Brain pericyte (primary cell): ENCODE data around the gene CLDN1.

Source experiments
- DNase-seq: peaks from one replicate; pipeline ENCODE4 v3.0.0-alpha.2; 2012; ENCODE audit warnings: low read depth, low spot score

Gene CLDN1

DNA sequence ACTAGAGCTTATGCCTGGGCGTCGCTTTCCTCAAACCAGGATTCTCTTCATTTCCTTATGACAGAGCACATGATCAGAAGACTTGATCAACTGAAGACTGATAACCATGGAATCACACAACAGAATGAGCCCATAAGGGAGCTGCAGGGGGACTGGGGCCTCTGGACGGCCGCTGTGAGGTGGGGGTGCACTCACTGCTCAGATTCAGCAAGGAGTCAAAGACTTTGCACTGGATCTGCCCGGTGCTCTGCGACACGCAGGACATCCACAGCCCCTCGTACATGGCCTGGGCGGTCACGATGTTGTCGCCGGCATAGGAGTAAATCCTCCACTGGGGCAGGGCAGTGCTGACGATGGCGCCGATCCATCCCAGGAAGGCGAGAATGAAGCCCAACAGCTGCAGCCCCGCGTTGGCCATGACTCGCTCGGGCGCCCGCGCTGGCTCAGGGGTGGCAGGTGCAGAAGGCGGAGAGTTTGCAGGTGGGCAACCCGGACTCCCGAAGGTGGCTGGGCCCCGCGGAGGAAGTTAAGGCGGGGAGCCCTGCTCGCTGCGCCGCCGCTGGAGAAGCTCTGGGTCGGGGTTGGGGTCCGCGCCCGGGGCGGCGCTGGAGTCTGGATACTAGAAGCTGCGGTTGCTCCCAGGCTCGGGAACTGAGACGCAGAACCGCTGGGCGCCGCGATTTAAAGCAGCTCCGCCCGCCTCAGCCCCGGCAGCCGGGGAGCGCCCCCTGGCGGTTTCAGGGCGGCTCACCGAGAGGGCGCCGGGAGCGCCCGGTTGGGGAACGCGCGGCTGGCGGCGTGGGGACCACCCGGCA, at the start of gene CLDN1:
Gene CLDN1 (minus strand): TSS at position 658 of the 815 bp plus-strand sequence. CDS start 240 bp downstream, at position 418.
- DNase-seq: peak; percentile 7

GRCh38 chr3:190371152-190371551, 48.9 kb upstream of the CLDN1 start:
- no peak for DNase-seq

- no peak for DNase-seq
Measured at GRCh38 chr3:190370369-190370768, 48.1 kb upstream of the CLDN1 start.

DNA sequence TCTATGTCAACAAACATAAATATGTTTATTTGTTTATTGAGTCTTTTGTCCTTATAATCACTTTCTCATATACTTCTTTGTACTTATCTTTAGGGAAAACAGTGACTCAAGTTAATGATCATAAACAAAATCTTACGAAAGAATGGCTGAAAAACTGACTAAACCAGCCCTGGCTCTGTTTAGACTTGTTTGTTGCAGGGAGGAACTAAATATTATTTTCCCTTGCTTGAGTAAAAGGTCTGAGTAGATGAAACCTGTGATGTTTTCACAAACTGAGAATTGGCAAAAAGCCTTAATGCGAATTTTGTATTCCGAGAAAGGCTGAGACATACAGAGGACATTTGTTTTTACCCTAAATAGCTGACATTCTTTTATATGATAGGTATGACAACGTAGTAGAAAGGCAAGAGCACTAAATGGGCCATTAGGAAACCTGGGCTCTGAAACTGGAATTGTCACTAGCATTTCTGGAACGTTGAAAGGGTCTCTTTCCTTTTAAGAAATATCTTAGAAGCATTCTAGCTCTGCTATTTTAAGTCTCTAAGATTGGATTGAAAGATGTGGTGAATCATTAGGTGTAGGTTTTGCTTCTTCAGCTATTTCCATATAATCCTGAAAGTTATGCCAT, 47.5 kb upstream of the CLDN1 start:
- no peak for DNase-seq

DNA sequence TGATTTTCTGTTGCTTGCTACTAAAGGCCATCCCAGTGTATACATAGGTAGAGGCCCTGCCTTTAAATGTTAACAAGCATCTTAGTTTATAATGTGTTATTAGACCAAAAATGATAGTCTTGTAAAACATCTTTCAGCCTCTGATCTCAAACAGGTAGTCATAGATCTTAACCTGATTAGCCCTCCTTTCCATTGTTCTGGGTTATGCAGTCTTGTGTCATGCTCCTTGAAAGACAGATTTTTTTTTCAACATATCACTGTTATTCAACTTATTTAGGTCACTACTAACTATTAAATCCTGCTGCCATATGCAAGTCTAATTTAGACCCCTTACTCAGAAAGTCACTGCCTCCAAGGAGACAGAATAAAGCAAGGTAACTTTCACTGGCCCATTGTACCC, 46.6 kb upstream of the CLDN1 start:
- no peak for DNase-seq

GRCh38 chr3:190366133-190366532, 43.9 kb upstream of the CLDN1 start:
- no peak for DNase-seq

DNA sequence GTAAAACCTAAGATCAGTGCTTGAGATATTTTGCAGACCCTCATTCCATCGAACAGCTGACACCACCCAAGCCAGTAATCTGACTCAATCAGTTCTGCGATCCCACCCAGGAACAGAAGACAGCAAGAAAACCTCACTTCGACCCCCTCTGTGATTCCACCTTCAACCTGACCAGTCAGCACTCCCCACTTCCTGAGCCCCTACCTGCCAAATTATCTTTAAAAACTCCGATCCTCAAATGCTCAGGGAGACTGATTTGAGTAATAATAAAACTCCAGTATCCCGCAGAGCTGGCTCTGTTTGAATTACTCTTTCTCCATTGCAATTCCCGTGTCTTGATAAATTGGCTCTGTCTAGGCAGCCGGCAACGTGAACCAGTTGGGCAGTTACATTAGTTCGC, 40.0 kb upstream of the CLDN1 start:
- DNase-seq: no peak

GRCh38 chr3:190361791-190362190, 39.5 kb upstream of the CLDN1 start:
- DNase-seq: no peak

- no peak for DNase-seq
Measured at GRCh38 chr3:190360228-190360627, 38.0 kb upstream of the CLDN1 start.

- no peak for DNase-seq
Measured at GRCh38 chr3:190359813-190360212, 37.6 kb upstream of the CLDN1 start.

GRCh38 chr3:190357468-190357867, 35.2 kb upstream of the CLDN1 start:
- no peak for DNase-seq

- DNase-seq: no peak
Measured at GRCh38 chr3:190356246-190356645, 34.0 kb upstream of the CLDN1 start.

DNA sequence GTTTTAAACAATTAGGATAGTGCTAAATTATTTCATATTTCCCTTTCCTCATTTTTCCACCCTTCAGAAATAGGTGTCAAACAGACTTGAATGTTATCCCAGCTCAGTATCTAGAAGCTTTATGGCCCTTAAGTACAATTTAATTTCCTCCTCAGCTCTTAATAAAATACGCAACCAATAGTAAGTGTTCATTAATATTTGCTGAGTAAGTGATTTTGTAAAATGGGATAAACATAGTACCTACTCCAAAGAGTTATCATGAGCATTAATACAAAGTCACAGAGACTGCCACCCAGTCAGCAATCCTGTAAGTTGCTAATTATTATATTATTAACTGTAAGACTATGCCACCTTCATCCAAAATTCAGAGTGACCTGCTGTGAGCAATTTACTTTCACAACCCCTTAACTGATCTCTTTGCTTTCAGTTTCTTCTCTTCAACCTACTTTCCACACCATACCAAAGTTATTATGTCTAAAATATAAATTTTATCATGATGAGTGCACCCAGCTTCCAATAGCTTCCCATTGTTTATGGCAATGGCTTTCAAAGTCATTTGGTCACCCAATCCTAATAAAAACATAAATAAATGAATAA, 30.7 kb upstream of the CLDN1 start:
- DNase-seq: no peak

DNA sequence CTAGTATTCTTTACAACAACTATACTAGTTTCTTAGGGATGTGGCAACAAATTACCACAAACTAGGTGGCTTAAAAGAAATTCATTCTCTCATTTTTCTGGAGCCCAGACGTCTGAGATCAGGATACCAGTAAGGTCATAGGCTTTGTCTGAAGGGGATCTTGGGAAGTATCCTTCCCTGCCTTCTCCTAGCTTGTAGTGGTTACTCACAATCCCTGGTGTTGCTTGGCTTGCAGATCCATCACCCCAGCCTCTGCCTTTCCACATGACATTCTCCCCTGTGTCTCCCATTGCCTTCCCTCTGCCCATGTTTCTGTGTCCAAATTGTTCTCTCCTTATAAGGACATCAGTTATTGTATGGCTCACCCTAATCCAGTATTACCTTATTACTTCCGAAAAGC, 24.3 kb upstream of the CLDN1 start:
- no peak for DNase-seq

DNA sequence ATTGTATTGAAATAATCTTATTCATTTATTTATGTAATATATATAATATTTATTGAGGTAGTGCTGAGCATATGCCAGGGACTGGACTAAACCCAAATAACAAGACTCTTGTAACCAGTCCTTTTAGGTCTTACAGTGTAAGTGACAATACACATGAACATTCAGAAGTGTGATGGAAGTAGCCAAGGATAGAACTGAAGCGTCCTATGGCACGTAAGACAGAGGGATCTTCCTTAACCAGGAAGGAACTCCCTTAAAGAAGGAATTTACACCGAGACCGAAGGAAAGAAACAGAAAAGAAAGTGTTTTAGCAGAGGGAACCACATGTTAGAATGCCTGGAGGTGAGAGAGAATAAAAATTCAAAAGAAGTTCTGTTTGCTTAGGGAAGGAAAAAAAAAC, 23.6 kb upstream of the CLDN1 start:
- DNase-seq: no peak

- no peak for DNase-seq
Measured at GRCh38 chr3:190345027-190345821, 23.0 kb upstream of the CLDN1 start.

- DNase-seq: no peak
Measured at GRCh38 chr3:190340071-190340470, 17.8 kb upstream of the CLDN1 start.

DNA sequence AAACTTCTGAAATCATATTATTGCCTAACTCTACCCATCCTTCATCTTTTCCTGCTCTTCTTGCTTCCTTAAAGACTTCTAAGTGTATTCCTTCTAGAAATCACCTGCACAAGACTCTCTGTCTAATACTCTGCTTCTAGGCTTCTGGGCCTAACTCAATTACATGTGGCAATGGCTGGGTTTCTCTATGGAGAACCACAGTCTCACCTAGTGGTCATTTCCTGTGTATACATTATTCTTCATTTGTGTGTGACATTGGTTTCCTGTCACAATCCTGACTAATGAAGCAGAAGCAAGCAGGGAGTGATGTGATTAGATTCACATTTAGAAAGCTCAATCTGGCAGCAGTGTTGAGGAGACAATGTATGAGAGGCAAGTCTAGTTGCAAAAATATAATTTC, 16.9 kb upstream of the CLDN1 start:
- DNase-seq: no peak

GRCh38 chr3:190338717-190339116, 16.5 kb upstream of the CLDN1 start:
- DNase-seq: no peak

- no peak for DNase-seq
Measured at GRCh38 chr3:190337301-190337700, 15.1 kb upstream of the CLDN1 start.

DNA sequence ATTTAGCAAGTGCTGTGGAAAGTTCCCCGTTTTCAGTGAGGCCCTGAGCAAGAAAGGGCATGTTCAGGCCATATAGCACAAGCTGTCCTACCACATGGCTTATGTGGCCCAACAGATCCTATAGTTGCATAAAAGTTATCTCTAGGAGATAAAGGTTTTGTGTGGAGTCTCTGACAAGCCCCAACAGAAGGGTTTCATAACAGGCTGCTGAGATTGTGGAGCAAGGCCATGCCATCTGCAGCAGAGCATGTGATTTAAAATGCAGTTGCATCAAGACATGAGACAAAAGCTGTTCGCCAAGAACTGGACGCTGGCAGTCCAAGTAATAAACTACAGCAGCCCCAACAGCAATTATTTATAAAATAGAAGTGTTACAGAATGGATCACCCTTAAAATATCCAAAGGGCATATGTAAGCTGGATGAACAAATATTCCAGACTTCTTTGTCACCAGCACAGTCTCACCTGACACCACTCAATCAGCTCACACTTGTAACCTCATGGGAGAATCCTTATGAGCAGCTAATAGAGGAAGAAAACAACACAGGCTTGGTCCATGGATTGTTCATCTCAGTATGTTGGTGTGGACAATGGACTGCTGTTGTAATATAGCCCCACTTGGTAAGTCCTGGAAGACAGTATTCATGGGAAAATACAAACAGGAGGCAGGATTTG, 14.4 kb upstream of the CLDN1 start:
- DNase-seq: no peak

- no peak for DNase-seq
Measured at GRCh38 chr3:190333961-190334360, 11.7 kb upstream of the CLDN1 start.
